Hematopoietic multipotent progenitor cell treated with erythropoietin and hydrocortisone succinate and interleukin-3 and kit ligand, for 4 days (in vitro differentiated cells): Measurements from ENCODE around the gene SRRD.
"Not testable (repeated sequence)": the region's sequence is repeated elsewhere in the genome, so short reads cannot be mapped to it uniquely, and the experiment has no call there.

Source experiments
- DNase-seq: peaks from one replicate; pipeline ENCODE4 v3.0.0-alpha.2; 2015

Gene SRRD, protein sequence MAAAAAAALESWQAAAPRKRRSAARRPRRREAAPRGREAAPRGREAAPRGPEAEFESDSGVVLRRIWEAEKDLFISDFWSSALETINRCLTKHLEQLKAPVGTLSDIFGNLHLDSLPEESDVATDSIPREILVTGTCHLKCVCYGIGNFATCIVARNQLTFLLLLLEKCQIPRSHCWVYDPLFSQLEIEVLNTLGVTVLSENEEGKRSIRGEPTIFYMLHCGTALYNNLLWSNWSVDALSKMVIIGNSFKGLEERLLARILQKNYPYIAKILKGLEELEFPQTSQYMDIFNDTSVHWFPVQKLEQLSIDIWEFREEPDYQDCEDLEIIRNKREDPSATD

GRCh38 chr22:26483439-26484359, at the start of gene SRRD, which contains the start of gene HPS4:
SRRD (plus strand) TSS chr22:26483877; CDS start chr22:26483891, 14 bp downstream.
HPS4 (minus strand) TSS chr22:26483783; CDS start chr22:26481762, 2,021 bp downstream.
- peak; percentile 95 for DNase-seq

DNA sequence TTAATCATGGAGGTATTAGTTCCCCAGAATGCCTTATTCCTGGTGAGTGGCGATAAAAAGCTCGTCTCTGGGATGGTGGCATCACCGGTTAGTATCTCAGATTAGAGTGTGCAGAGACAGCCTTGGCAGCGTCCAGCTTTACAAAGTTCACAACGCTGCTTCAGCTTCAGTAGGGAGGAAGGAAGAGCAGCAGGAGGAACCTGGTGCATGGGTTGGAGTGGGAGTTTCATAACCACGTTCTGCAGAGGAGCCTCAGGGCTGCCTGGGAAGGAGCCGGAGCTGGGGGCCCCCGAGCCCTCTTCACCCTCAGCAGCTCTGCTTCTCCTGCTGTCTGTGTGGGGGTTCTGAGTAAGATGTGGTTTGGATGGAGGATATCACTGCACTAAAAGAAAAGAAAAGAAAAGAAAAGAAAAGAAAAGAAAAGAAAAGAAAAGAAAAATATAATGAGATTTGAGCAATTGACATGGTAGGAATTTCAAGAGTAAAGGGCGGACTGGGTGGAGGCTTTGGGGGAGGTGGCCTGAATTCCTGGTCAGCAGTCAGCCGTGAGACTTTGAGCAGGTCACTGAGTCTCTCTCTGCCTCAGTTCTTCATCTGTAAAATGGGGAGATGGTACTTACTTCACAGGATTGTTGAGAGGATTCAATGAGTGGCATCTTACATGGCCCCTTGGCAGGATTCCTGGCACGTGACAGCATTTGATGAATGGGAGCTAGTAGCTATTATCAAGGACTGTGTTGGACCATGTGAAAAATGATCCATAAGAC, 48.2 kb upstream of the SRRD start:
- DNase-seq = no peak

DNA sequence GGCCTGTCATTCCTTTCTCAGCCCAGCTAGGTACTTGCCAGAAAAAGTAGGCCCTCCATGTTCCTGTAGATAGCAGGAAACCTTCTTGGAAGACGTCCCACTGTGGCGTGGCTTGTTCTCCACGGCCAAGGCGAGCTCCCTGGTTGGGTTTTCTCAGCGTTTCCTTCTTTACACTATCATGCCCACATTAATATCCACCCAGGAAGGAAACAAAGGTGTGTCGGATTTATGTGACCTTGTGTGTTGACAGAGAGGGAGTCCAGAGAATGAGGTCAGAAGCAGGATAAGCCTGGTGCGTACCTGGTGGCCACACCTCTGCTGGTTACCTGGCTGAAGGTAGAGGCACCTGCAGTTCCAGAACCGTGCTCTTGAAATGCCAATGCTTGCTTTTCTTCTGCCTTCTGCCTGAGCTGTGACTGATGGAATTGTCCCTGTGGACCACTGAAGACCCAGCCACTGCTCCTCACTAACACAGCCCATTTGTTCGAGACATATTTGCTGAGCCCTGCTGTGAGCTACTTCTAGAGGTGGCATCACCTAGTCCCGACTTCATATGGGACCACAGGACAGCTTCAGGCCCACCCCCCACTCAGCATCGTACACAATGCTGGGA, 46.7 kb upstream of the SRRD start:
- no peak for DNase-seq

- no peak for DNase-seq
These were observed 45.8 kb upstream of the SRRD start for GRCh38 chr22:26437694-26438392.

GRCh38 chr22:26438776-26439175, 44.9 kb upstream of the SRRD start:
- not testable (repeated sequence) for DNase-seq

GRCh38 chr22:26439559-26439958, 44.1 kb upstream of the SRRD start:
- DNase-seq = no peak

DNA sequence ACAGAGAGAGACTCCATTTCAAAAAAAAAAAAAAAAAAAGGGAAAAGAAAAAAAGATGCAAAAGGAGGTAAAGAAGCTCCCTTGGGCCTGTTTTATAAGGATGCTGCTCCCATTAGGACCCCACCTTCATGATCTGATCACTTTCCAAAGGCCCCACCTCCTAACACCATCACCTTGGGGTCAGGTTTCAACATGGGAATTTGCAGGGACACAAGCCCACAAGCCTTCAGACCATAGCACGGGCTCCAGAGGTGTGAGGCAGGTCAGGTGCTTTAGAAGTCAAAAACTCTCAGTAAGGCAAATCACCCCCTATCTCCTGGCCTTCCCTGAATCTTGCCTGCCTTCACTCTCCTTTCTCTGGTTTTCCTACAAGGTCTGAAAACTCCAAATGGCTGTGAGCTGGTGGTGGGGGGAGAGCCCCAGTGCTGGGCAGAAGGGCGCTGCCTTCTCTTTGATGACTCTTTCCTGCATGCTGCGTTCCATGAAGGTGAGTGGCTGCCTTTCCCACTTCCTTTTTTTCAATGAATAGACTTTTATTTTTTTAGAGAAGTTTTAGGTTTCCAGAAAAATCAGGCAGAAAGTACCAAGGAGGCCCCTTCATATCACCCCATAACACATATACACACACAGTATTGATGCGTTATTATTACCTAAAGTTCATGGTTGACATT, 41.5 kb upstream of the SRRD start:
- DNase-seq = no peak

DNA sequence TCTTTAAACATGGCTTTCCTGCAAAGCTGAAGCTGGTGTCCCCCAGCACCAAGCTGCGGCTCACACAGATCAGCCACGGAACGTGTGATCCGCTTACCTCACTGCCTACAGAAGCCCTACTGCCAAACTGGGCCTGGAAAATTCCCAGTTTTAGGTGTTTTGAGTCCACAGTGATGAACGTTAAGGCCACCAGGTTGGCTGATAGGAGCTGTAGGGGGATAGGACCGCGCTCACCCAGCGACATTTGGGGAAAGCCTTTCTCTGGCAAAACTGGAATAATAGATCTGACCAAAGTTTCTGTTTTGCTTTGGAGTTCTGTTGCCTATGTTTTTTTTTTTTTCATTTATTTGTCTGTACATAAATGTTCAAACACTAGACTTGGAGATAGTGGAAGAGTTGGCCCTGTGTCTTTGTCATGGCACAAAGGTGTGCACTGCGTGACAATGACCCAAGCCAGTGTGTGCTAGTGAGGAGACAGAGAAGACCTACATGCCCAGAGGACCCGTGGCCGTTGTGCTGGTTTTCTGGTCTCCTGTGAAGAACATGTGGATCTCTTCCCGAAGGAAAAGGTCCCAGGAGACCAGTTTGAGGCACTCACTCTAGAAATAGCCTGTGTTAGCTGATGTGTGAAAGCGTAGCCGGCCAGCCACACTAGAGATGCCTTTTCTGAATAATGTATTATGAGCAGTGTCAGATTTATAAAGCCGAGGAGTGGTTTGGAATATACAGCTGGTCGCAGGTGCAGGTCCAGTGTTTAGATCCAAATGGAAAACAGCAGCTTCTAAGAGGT, 39.6 kb upstream of the SRRD start:
- no peak for DNase-seq

DNA sequence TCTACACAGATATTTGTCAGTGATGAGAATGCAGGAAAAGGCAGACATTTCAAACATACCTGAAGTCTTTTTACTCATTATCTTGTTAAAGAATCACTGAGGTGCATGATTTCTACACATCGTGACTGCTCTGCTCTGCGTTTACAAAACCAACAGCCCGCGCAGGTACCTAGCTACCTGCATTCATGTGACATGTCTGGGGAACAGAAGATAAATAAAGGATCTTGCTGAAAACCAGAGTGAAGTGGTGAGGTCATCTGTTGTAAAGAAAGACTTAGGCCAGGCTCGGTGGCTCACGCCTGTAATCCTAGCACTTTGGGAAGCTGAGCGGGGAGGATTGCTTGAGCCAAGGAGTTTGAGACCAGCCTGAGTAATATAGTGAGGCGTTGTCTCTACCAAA, 38.9 kb upstream of the SRRD start:
- DNase-seq = no peak

GRCh38 chr22:26445577-26446275, 38.0 kb upstream of the SRRD start:
- DNase-seq = no peak

GRCh38 chr22:26446808-26447515, 36.7 kb upstream of the SRRD start:
- DNase-seq = no peak

GRCh38 chr22:26447584-26448329, 35.9 kb upstream of the SRRD start:
- no peak for DNase-seq

GRCh38 chr22:26448334-26448733, 35.3 kb upstream of the SRRD start:
- DNase-seq = no peak

DNA sequence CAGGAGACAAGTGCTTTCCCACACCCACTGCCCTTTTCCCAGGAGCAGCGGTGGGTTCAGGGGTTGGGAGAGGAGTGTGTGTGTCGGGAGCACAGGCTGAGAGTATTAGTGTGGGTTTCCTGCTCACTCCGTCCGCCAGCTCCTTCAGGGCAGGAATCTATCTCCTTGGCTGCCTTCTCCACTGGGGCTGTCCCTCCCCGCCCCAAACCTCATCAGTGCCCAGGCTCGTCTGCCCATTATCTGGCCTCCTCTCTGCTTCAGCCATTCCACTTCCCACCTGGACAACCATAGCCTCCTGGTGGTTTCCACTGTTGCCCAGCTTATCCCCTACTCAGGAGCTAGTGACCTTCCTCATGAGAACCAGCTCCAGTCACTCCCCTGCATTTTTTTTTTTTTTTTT, 34.7 kb upstream of the SRRD start:
- no peak for DNase-seq

DNA sequence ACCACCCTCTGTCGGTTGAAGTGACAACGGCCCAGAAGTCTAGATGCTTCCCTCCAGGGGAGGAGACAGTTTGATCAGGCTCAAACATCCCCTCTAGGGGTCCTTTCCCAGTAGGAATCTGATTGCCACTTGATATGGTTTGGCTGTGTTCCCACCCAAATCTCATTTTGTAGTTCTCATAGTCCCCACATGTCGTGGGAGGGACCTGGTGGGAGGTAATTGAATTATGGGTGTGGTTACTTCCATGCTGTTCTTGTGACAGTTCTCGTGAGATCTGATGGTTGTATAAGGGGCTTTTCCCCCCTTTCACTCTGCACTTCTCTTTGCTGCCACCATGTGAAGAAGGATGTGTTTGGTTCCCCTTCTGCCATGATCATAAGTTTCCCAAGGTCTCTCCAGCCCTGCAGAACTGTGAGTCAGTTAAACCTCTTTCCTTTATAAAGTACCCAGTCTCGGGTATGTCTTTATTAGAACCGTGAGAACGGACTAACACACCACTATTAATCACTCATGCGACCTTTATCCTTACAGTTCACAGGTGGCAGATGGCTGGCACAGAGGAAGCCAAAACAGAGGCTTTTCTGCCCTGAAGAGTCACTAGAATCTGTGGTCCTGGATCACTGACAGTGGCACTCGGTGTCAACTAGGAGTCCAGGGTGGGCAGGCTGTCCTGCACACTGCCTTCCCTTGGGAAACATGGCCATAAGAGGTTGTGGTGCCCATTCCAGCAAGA, 33.1 kb upstream of the SRRD start:
- no peak for DNase-seq

GRCh38 chr22:26452236-26453016, 31.3 kb upstream of the SRRD start:
- DNase-seq = no peak

GRCh38 chr22:26453216-26453615, 30.5 kb upstream of the SRRD start:
- DNase-seq = no peak
